H9 (cell line): ENCODE results near the gene NCAM2. TPM values are rescaled to one million over a fixed set of nuclear protein-coding genes. Genes with fewer than 3 reads are reported as not detected.

Source experiments
- DNase-seq: peaks from one replicate; pipeline ENCODE4 v3.0.0-alpha.2; 2017
- H2AFZ ChIP-seq: one replicate; pipeline ENCODE4 v1.6.1; 2013; ENCODE audit warnings: mild to moderate bottlenecking, low read length, control low read depth, moderate library complexity
- H2AK5ac ChIP-seq: 2 replicates; pipeline ENCODE4 v1.6.1; 2013; ENCODE audit warnings: low read length, control low read depth, mixed read lengths; ENCODE audit not compliant: insufficient read length
- H2BK120ac ChIP-seq: one replicate; pipeline ENCODE4 v1.6.1; 2013; ENCODE audit warnings: low read depth, mild to moderate bottlenecking, low read length, control low read depth, inconsistent platforms; ENCODE audit not compliant: poor library complexity, severe bottlenecking
- H2BK12ac ChIP-seq: 2 replicates; pipeline ENCODE4 v1.6.1; 2013; ENCODE audit warnings: low read length, control low read depth, mixed read lengths, low read depth; ENCODE audit not compliant: insufficient read length
- H2BK15ac ChIP-seq: 2 replicates; pipeline ENCODE4 v1.6.1; 2013; ENCODE audit warnings: low read depth, low read length, control low read depth
- H2BK20ac ChIP-seq: one replicate; pipeline ENCODE4 v1.6.1; 2013; ENCODE audit warnings: low read depth, mild to moderate bottlenecking, low read length, control low read depth, inconsistent platforms; ENCODE audit not compliant: poor library complexity, severe bottlenecking
- H2BK5ac ChIP-seq: 2 replicates; pipeline ENCODE4 v1.6.1; 2013; ENCODE audit warnings: low read length, control low read depth, mixed read lengths; ENCODE audit not compliant: insufficient read length
- H3K14ac ChIP-seq: 2 replicates; pipeline ENCODE4 v1.6.1; 2013; ENCODE audit warnings: low read length, control low read depth; ENCODE audit not compliant: insufficient read depth
- H3K18ac ChIP-seq: 2 replicates; pipeline ENCODE4 v1.6.1; 2013; ENCODE audit warnings: low read depth, mild to moderate bottlenecking, mixed read lengths, low read length, control low read depth; ENCODE audit not compliant: insufficient read length
- H3K23ac ChIP-seq: 2 replicates; pipeline ENCODE4 v1.6.1; 2013; ENCODE audit warnings: low read length, control low read depth, mixed read lengths, low read depth; ENCODE audit not compliant: insufficient read length
- H3K23me2 ChIP-seq: 2 replicates; pipeline ENCODE4 v1.6.1; 2013; ENCODE audit warnings: low read depth, mild to moderate bottlenecking, mixed read lengths, low read length, control low read depth; ENCODE audit not compliant: insufficient read length, poor library complexity, severe bottlenecking
- H3K27ac ChIP-seq: 2 replicates; pipeline ENCODE4 v1.5.1; 2013; ENCODE audit warnings: low read length, control low read depth, mixed read lengths, low read depth; ENCODE audit not compliant: insufficient read length
- H3K27me3 ChIP-seq: 2 replicates; pipeline ENCODE4 v1.6.1; 2013; ENCODE audit warnings: low read length, control low read depth, inconsistent platforms; ENCODE audit not compliant: insufficient read depth
- H3K4ac ChIP-seq: 2 replicates; pipeline ENCODE4 v1.6.1; 2013; ENCODE audit warnings: low read depth, mild to moderate bottlenecking, control low read depth, inconsistent platforms, low read length, moderate library complexity
- H3K4me1 ChIP-seq: 2 replicates; pipeline ENCODE4 v1.6.1; 2013; ENCODE audit warnings: low read length, control low read depth, inconsistent platforms; ENCODE audit not compliant: insufficient read depth
- H3K4me2 ChIP-seq: 2 replicates; pipeline ENCODE4 v1.6.1; 2013; ENCODE audit warnings: low read length, control low read depth, mixed read lengths; ENCODE audit not compliant: insufficient read length, insufficient read depth
- H3K56ac ChIP-seq: 2 replicates; pipeline ENCODE4 v1.6.1; 2013; ENCODE audit warnings: low read depth, mild to moderate bottlenecking, mixed read lengths, low read length, control low read depth; ENCODE audit not compliant: insufficient read length
- H3K79me1 ChIP-seq: 2 replicates; pipeline ENCODE4 v1.6.1; 2013; ENCODE audit warnings: low read depth, mild to moderate bottlenecking, moderate library complexity, low read length, control low read depth, inconsistent platforms; ENCODE audit not compliant: insufficient read depth, poor library complexity, severe bottlenecking
- H3K79me2 ChIP-seq: 2 replicates; pipeline ENCODE4 v1.6.1; 2013; ENCODE audit warnings: low read length, control low read depth, inconsistent platforms; ENCODE audit not compliant: insufficient read depth
- H3K9ac ChIP-seq: 2 replicates; pipeline ENCODE4 v1.6.1; 2013; ENCODE audit warnings: low read length, control low read depth, mixed read lengths; ENCODE audit not compliant: insufficient read length; ENCODE audit errors: extremely low read depth
- H3K9me3 ChIP-seq: one replicate; pipeline ENCODE4 v1.6.1; 2013; ENCODE audit warnings: low read depth, low read length, inconsistent platforms; ENCODE audit not compliant: control insufficient read depth
- H3T11ph ChIP-seq: one replicate; pipeline ENCODE4 v1.6.1; 2013; ENCODE audit warnings: mild to moderate bottlenecking, low read length, control low read depth, inconsistent platforms
- H4K20me1 ChIP-seq: one replicate; pipeline ENCODE4 v1.6.1; 2013; ENCODE audit not compliant: control insufficient read depth, insufficient read length, insufficient read depth
- H4K5ac ChIP-seq: 2 replicates; pipeline ENCODE4 v1.6.1; 2013; ENCODE audit warnings: low read depth, mild to moderate bottlenecking, mixed read lengths, low read length, control low read depth; ENCODE audit not compliant: insufficient read length
- H4K8ac ChIP-seq: replicated peaks from 2 replicates; pipeline ENCODE4 v1.6.1; 2013; ENCODE audit warnings: low read length, control low read depth, mixed read lengths, low read depth; ENCODE audit not compliant: insufficient read length
- H4K91ac ChIP-seq: 2 replicates; pipeline ENCODE4 v1.6.1; 2013; ENCODE audit warnings: low read depth, mild to moderate bottlenecking, moderate library complexity, mixed read lengths, low read length, control low read depth; ENCODE audit not compliant: insufficient read length
- H3K27ac Mint-ChIP-seq, 3 experiments: 2 replicates in 2 of 3; 3 replicates in 1 of 3; pipeline ENCODE4 v1.8.0; 2020 to 2021; ENCODE audit warnings: mixed read lengths in 3 of 3, mild to moderate bottlenecking in 1 of 3, moderate library complexity in 1 of 3
- H3K27me3 Mint-ChIP-seq: 2 replicates; pipeline ENCODE4 v1.8.0; 2021; ENCODE audit warnings: low read depth, mild to moderate bottlenecking, moderate library complexity, mixed read lengths
- H3K36me3 Mint-ChIP-seq, 3 experiments: 2 replicates in 2 of 3; 3 replicates in 1 of 3; pipeline ENCODE4 v1.8.0; 2020 to 2021; ENCODE audit warnings: low read depth in 3 of 3, mixed read lengths in 3 of 3; ENCODE audit not compliant: insufficient read depth in 1 of 3
- H3K4me1 Mint-ChIP-seq, 2 experiments: 2 replicates each; pipeline ENCODE4 v1.8.0; 2020; ENCODE audit warnings: mixed read lengths in 2 of 2
- H3K4me3 Mint-ChIP-seq, 2 experiments: 2 replicates in 1 of 2; 3 replicates in 1 of 2; pipeline ENCODE4 v1.8.0; 2020 to 2021; ENCODE audit warnings: mild to moderate bottlenecking in 2 of 2, mixed read lengths in 2 of 2, moderate library complexity in 1 of 2
- H3K9me3 Mint-ChIP-seq, 2 experiments: 2 replicates in 1 of 2; 3 replicates in 1 of 2; pipeline ENCODE4 v1.8.0; 2020; ENCODE audit warnings: mild to moderate bottlenecking in 2 of 2, mixed read lengths in 2 of 2, moderate library complexity in 1 of 2
- WGBS: extraction: QIAGEN DNeasy Blood & Tissue Kit; methylation state at CpG from one replicate; pipeline ENCODE4 v1.1.7; 2013; ENCODE audit warnings: missing lambda C conversion rate, low lambda C conversion rate, mixed read lengths; ENCODE audit not compliant: insufficient read length; ENCODE audit errors: extremely low coverage; 5-methylcytosine and 5-hydroxymethylcytosine counted together
- total RNA-seq: library from RNA; stranded (reverse); gene quantifications from 2 replicates; pipeline ENCODE4 v1.2.1, GENCODE V29; 2021
- TF ChIP-seq, protein P1 (sequence below): fragments of 200-600 bp; sonication (generic); conservative IDR thresholded peaks from 3 replicates; pipeline ENCODE4 v1.8.0; 2021; ENCODE audit warnings: antibody characterized with exemption, mild to moderate bottlenecking

Gene NCAM2
- total RNA-seq, 1 experiment from 2014 or later: 2.2 TPM

- H4K20me1 ChIP-seq: no peaks in the 10 kb centered on the region
- DNase-seq: no peak
- H3K9me3 ChIP-seq: no peaks in the 10 kb centered on the region
- H3K4ac ChIP-seq: no peak overlapping the region
- H3K27me3 ChIP-seq: no peaks in the 10 kb centered on the region
- H3K79me2 ChIP-seq: no peaks in the 10 kb centered on the region
- H3K14ac ChIP-seq: no peak overlapping the region
- no peaks in the 10 kb centered on the region for H3K27me3 Mint-ChIP-seq
- H2AFZ ChIP-seq: no peak overlapping the region
- H3K23me2 ChIP-seq: no peaks in the 10 kb centered on the region
- no peak overlapping the region for H2BK120ac ChIP-seq
- H3K4me1 Mint-ChIP-seq: no peaks in the 10 kb centered on the region
- WGBS: no CpG with 5 or more reads among the region's 2 CpGs
- no peaks in the 10 kb centered on the region for H3K79me1 ChIP-seq
- H3K27ac ChIP-seq: no peak overlapping the region
- H3K9ac ChIP-seq: no peak overlapping the region
- H4K91ac ChIP-seq: no peak overlapping the region
- H2BK12ac ChIP-seq: no peak overlapping the region
- H3K4me2 ChIP-seq: no peak overlapping the region
- H3K56ac ChIP-seq: no peak overlapping the region
- H3K9me3 Mint-ChIP-seq: no peaks in the 10 kb centered on the region
- no peak overlapping the region for H3K27ac Mint-ChIP-seq
- no peaks in the 10 kb centered on the region for H3K36me3 Mint-ChIP-seq
- H4K8ac ChIP-seq: no peak overlapping the region
- no peak overlapping the region for H3K23ac ChIP-seq
- no peak overlapping the region for H3K4me3 Mint-ChIP-seq
- no peak overlapping the region for H4K5ac ChIP-seq
- no peak overlapping the region for H2BK20ac ChIP-seq
- TF ChIP-seq, protein P1, sequence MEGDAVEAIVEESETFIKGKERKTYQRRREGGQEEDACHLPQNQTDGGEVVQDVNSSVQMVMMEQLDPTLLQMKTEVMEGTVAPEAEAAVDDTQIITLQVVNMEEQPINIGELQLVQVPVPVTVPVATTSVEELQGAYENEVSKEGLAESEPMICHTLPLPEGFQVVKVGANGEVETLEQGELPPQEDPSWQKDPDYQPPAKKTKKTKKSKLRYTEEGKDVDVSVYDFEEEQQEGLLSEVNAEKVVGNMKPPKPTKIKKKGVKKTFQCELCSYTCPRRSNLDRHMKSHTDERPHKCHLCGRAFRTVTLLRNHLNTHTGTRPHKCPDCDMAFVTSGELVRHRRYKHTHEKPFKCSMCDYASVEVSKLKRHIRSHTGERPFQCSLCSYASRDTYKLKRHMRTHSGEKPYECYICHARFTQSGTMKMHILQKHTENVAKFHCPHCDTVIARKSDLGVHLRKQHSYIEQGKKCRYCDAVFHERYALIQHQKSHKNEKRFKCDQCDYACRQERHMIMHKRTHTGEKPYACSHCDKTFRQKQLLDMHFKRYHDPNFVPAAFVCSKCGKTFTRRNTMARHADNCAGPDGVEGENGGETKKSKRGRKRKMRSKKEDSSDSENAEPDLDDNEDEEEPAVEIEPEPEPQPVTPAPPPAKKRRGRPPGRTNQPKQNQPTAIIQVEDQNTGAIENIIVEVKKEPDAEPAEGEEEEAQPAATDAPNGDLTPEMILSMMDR: no peak
- H2BK5ac ChIP-seq: no peak overlapping the region
- H2BK15ac ChIP-seq: no peak overlapping the region
- no peak overlapping the region for H3K18ac ChIP-seq
- no peaks in the 10 kb centered on the region for H3K4me1 ChIP-seq
- H3T11ph ChIP-seq: no peak overlapping the region
- H2AK5ac ChIP-seq: no peak overlapping the region
Measured at GRCh38 chr21:21187579-21187978, 189.4 kb downstream of the NCAM2 start.
